Measurements from ENCODE around the gene TMEM108. TPM values are rescaled to one million over a fixed set of nuclear protein-coding genes. Genes with fewer than 3 reads are reported as not detected.

TMEM108 gene
- total and polyA plus RNA-seq, 12 donors: 0.40 to 4.0 (median 1.5) TPM

- Histone ChIP-seq H3K36me3 (no peaks in the 10 kb centered on the region), H3K27ac (no peak overlapping the region), H3K4me1 (no peaks in the 10 kb centered on the region), H3K9me3 (peaks cover 0 to 15% (median 0%) of the 10 kb centered on the region in 11 donors), H3K27me3 (no peaks in the 10 kb centered on the region), H3K4me3 (no peak overlapping the region)
- ATAC-seq (no peak), DNase-seq (no peak)
- TF ChIP-seq CTCF (IDR thresholded peaks at IDR 0.05): no peak
- 49 to 56% methylated on average over 2 of the region's 2 CpGs for WGBS, 2 donors
- intact Hi-C loops (cut with DNase I): no loop called here
Observed at GRCh38 chr3:133152056-133152455, 113.9 kb downstream of the TMEM108 start.

GRCh38 chr3:133152681-133153220, 114.6 kb downstream of the TMEM108 start:
- H3K4me1 ChIP-seq: no peaks in the 10 kb centered on the region
- H3K27me3 ChIP-seq: no peaks in the 10 kb centered on the region
- 63% methylated on average over 2 of the region's 2 CpGs for WGBS, 2 donors
- H3K4me3 ChIP-seq: no peak overlapping the region
- TF ChIP-seq CTCF (IDR thresholded peaks at IDR 0.05): no peak
- H3K27ac ChIP-seq: no peak overlapping the region
- DNase-seq (no peak), ATAC-seq (no peak)
- H3K9me3 ChIP-seq: peaks cover 0 to 15% (median 0%) of the 10 kb centered on the region in 11 donors
- no peaks in the 10 kb centered on the region for H3K36me3 ChIP-seq
- intact Hi-C loops (cut with DNase I): no loop called here

GRCh38 chr3:133153382-133153781, 115.2 kb downstream of the TMEM108 start:
- Histone ChIP-seq H3K36me3 (no peaks in the 10 kb centered on the region), H3K4me1 (no peaks in the 10 kb centered on the region), H3K4me3 (no peak overlapping the region), H3K9me3 (peaks cover 0 to 15% (median 0%) of the 10 kb centered on the region in 11 donors), H3K27ac (no peak overlapping the region), H3K27me3 (no peaks in the 10 kb centered on the region)
- DNase-seq (no peak), ATAC-seq (no peak)
- intact Hi-C loops (cut with DNase I): no loop called here
- no peak for TF ChIP-seq CTCF (IDR thresholded peaks at IDR 0.05)

- H3K27ac ChIP-seq: no peak overlapping the region
- H3K27me3 ChIP-seq: no peaks in the 10 kb centered on the region
- no peak overlapping the region for H3K4me3 ChIP-seq
- WGBS, 2 donors: 51 to 53% methylated on average over 2 of the region's 2 CpGs
- no peaks in the 10 kb centered on the region for H3K36me3 ChIP-seq
- intact Hi-C loops (cut with DNase I): no loop called here
- ATAC-seq (no peak), DNase-seq (no peak)
- no peaks in the 10 kb centered on the region for H3K4me1 ChIP-seq
- TF ChIP-seq CTCF (IDR thresholded peaks at IDR 0.05): no peak
- peaks cover 0 to 8% (median 0%) of the 10 kb centered on the region in 11 donors for H3K9me3 ChIP-seq
Observed at GRCh38 chr3:133157716-133158115, 119.5 kb downstream of the TMEM108 start.
